ENCODE data around the gene SEC61B.

Gene SEC61B

DNA sequence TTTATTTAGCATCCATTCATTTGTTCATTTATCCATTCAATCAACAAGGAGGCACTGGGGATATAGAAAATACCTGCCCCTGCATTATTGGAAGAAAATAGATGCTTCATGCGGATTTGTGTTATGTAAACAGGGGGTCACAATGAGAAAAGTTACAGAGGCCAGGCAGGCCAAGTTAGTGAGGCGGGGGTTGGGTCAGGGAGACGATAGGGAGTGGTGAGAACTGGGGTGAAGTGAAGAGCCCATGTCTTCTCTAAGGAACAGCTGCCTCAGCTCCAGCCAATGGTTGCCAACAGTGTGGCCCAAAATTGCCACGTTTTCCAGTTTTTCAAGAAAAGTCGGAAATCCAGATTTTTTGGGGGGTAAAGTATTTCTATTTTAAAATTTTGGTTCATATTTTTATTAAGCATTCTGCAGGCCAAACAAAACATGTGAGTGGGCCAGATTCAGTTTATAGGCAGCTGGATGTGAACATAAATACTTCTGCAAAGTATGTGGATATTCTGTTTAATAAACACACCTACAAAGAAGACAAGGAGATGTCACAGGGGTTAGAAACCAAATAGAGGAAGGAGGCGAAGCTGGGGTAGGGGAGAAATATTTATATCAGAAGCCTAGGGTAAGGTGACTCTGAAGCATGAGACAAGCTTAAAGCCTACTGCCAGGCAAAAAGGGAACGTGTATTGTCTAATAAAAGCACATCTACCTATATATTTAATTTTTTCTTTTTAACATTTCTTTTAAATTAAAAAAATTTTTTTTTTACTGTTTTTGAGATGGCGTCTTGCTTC lies 44.3 kb upstream of the SEC61B start:
- H3K27ac ChIP-seq (ENCODE audit: low read depth, low read length), result peak overlapping the region; percentile 93
- peaks cover 60% of the 10 kb centered on the region for H3F3A ChIP-seq (ENCODE audit: insufficient read depth)
- peak overlapping the region; percentile 74 for H3K4me2 ChIP-seq (ENCODE audit: low read depth, low read length, poor library complexity, severe bottlenecking)
- H3K4me3 ChIP-seq (ENCODE audit: insufficient read depth, low read length, poor library complexity, severe bottlenecking), result peak overlapping the region; percentile 14
- TF ChIP-seq, protein P1, sequence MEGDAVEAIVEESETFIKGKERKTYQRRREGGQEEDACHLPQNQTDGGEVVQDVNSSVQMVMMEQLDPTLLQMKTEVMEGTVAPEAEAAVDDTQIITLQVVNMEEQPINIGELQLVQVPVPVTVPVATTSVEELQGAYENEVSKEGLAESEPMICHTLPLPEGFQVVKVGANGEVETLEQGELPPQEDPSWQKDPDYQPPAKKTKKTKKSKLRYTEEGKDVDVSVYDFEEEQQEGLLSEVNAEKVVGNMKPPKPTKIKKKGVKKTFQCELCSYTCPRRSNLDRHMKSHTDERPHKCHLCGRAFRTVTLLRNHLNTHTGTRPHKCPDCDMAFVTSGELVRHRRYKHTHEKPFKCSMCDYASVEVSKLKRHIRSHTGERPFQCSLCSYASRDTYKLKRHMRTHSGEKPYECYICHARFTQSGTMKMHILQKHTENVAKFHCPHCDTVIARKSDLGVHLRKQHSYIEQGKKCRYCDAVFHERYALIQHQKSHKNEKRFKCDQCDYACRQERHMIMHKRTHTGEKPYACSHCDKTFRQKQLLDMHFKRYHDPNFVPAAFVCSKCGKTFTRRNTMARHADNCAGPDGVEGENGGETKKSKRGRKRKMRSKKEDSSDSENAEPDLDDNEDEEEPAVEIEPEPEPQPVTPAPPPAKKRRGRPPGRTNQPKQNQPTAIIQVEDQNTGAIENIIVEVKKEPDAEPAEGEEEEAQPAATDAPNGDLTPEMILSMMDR (IDR thresholded peaks at IDR 0.05; ENCODE audit: insufficient read depth, low read length, poor library complexity, severe bottlenecking), result no peak
- no peak for TF ChIP-seq EZH2phosphoT487 (conservative IDR thresholded peaks at IDR 0.05; ENCODE audit: low read length)
- H3K36me3 ChIP-seq (ENCODE audit: low read length), result no peaks in the 10 kb centered on the region
- H3K9me2 ChIP-seq (replicated peaks; ENCODE audit: insufficient read depth, low read length), result no peaks in the 10 kb centered on the region
- H3K9ac ChIP-seq (ENCODE audit: low read length), result peak overlapping the region; percentile 63
- H4K20me1 ChIP-seq (ENCODE audit: low read depth, low read length), result no peaks in the 10 kb centered on the region
- no peaks in the 10 kb centered on the region for H3K27me3 ChIP-seq (ENCODE audit: low read length)
- H3K9me3 ChIP-seq (ENCODE audit: insufficient read depth, low read length), result no peaks in the 10 kb centered on the region
- H3K79me2 ChIP-seq (ENCODE audit: insufficient read depth, low read length), result no peaks in the 10 kb centered on the region
- no peak overlapping the region for H2AFZ ChIP-seq (ENCODE audit: low read depth, low read length, severe bottlenecking)

DNA sequence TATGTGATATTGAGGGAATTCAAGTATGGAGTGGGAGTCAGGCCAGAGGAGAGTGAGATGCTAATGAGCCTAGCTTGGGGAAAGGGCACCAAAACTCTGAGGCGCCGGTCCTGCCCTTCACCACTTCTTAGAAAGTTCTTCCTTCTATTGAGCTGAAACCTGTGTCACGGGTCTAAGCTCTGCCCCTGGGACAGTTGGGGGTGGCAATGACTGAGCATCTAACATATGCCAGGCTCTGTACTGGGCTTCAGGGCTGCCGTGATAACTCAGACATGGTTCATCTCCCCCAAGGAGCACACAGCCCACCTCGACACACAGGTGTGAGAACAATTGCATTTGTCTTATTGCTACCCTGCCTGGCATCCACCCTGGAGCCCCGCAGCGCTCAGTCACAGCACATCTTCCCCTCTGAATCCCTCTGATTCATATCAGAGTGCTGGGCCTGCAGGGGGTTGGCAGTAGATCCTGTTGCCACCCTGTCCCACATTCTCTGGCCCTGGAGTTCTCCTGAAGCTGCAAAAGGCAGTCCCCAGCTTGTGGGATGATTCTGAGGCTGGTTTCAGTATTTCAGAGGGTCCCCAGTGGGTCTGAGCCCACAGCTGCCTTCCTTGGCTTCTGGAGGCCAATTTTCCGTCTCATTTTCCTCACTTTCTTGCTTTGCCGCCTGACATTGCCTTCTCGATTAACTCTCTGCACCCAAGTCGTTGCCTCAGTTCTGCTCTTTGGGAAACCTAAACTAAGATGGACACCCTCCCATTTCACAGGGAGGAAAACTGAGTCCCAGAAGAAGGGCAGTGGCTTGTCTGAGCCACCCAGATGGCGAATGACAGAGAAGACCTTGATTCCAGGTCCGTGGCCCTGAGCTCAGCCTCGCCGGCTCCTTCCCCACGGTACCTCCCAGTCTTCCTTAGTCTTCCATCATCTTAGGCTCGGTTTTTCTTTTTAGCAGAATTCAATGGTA lies 42.9 kb upstream of the SEC61B start:
- peak overlapping the region; percentile 74 for H3K4me2 ChIP-seq (ENCODE audit: low read depth, low read length, poor library complexity, severe bottlenecking)
- H3K79me2 ChIP-seq (ENCODE audit: insufficient read depth, low read length), result no peaks in the 10 kb centered on the region
- H3K27me3 ChIP-seq (ENCODE audit: low read length), result no peaks in the 10 kb centered on the region
- H3K9ac ChIP-seq (ENCODE audit: low read length), result peak overlapping the region; percentile 60
- H3K36me3 ChIP-seq (ENCODE audit: low read length), result no peaks in the 10 kb centered on the region
- H3K4me3 ChIP-seq (ENCODE audit: insufficient read depth, low read length, poor library complexity, severe bottlenecking), result peak overlapping the region; percentile 9
- H3K9me2 ChIP-seq (replicated peaks; ENCODE audit: insufficient read depth, low read length), result no peaks in the 10 kb centered on the region
- H3F3A ChIP-seq (ENCODE audit: insufficient read depth), result peaks cover 68% of the 10 kb centered on the region
- H3K9me3 ChIP-seq (ENCODE audit: insufficient read depth, low read length), result no peaks in the 10 kb centered on the region
- peak overlapping the region; percentile 93 for H3K27ac ChIP-seq (ENCODE audit: low read depth, low read length)
- H2AFZ ChIP-seq (ENCODE audit: low read depth, low read length, severe bottlenecking), result no peak overlapping the region
- H4K20me1 ChIP-seq (ENCODE audit: low read depth, low read length), result no peaks in the 10 kb centered on the region
- no peak for TF ChIP-seq EZH2phosphoT487 (conservative IDR thresholded peaks at IDR 0.05; ENCODE audit: low read length)

DNA sequence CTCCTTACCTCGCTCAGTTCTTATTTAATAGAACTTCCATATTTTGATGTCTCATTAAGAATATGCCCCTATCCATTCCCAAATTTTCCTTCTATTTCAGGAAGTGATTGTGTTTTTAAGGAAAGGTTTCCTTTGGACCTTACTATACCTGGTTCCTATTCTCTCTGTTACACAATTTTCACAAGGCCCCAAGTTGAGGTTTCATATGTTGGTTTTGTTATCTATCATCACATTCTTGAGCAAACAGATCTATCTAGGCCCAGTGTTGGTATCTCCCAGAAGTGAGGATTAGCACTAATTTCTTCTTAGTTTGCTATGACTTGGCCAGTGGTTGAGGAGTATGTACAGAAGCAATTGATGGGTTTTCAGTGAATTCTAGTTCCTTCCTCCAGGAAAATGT lies 41.9 kb upstream of the SEC61B start:
- peak overlapping the region; percentile 56 for H3K9ac ChIP-seq (ENCODE audit: low read length)

More for the DNA sequence above, 41.9 kb upstream of the SEC61B start:
- Histone ChIP-seq H3K9me2 (replicated peaks; ENCODE audit: insufficient read depth, low read length) (no peaks in the 10 kb centered on the region), H3K27ac (ENCODE audit: low read depth, low read length) (peak overlapping the region; percentile 93), H3K79me2 (ENCODE audit: insufficient read depth, low read length) (no peaks in the 10 kb centered on the region), H3K9me3 (ENCODE audit: insufficient read depth, low read length) (no peaks in the 10 kb centered on the region), H3K4me3 (ENCODE audit: insufficient read depth, low read length, poor library complexity, severe bottlenecking) (no peak overlapping the region), H3K36me3 (ENCODE audit: low read length) (no peaks in the 10 kb centered on the region), H2AFZ (ENCODE audit: low read depth, low read length, severe bottlenecking) (no peak overlapping the region), H3K27me3 (ENCODE audit: low read length) (no peaks in the 10 kb centered on the region), H3F3A (ENCODE audit: insufficient read depth) (peaks cover 65% of the 10 kb centered on the region), H3K4me2 (ENCODE audit: low read depth, low read length, poor library complexity, severe bottlenecking) (peak overlapping the region; percentile 52), H4K20me1 (ENCODE audit: low read depth, low read length) (no peaks in the 10 kb centered on the region)
- TF ChIP-seq, protein P1 (IDR thresholded peaks at IDR 0.05; ENCODE audit: insufficient read depth, low read length, poor library complexity, severe bottlenecking), result no peak
- no peak for TF ChIP-seq EZH2phosphoT487 (conservative IDR thresholded peaks at IDR 0.05; ENCODE audit: low read length)

Data from SU-DHL-6 (cell line).